ENCODE data around the gene VMAC.

- TF ChIP-seq CTCF (IDR thresholded peaks at IDR 0.05; ENCODE audit: insufficient read depth, low read depth, low read length) (no peak), EZH2 (IDR thresholded peaks at IDR 0.05; ENCODE audit: insufficient read depth, low read length) (no peak)
Measured at GRCh38 chr19:5864013-5864720, 40.5 kb upstream of the VMAC start.
